Urothelium cell line (cell line): ENCODE results near the gene BRCA1.

Experiments used
- DNase-seq: peaks from one replicate; pipeline ENCODE4 v3.0.0; 2011; ENCODE audit warnings: low spot score, mixed read lengths
- FAIRE-seq: peaks from 2 replicates; lab custom pipeline; 2011; peaks lifted over from hg19 to GRCh38; lab: Jason Lieb, UNC

Gene BRCA1

DNA sequence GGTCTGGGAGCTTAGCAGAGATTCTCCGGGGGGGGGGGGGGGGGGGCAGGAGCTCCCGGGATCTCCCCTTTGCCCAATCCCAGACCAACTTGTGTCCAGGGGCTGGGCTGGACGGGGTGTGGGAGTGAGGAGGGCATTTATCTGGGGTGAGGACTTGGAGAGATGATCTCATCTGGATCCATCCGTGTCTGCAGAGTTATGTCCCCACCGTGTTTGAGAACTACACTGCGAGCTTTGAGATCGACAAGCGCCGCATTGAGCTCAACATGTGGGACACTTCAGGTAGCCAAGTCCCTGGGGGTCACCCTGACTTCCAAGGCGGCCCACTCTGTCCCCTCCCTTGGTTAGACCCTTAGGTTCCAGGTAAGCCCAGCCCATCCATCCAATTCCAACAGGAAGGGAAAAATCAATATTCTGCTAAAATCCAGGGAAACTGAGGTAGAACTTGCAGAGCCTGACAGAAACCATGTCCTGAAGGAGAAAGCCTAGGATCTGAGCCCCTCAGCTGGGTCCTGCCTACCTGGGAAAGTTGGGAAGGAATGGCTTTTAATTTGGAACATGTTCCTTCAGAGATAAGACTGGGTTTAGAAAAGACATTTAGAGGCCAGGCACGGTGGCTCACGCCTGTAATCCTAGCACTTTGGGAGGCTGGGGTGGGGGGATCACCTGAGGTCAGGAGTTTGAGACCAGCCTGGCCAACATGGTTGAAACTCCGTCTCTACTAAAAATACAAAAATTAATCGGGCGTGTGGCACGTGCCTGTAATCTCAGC is 99.2 kb downstream of the BRCA1 start:
- FAIRE-seq (no peak), DNase-seq (no peak)

DNA sequence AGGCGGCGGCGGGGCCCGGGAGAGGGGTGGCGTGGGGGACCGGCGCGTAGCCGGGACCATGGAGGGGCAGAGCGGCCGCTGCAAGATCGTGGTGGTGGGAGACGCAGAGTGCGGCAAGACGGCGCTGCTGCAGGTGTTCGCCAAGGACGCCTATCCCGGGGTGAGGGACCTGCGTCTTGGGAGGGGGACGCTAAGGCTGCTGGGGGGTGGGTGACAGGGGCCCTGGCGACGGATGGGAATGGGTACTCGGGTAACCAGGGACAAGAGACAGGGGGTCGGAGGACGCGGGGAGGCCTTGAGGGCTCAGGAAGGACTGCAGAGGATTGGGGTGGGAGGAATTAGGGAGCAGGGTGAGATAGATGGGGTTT is 99.9 kb downstream of the BRCA1 start:
- DNase-seq (no peak), FAIRE-seq (no peak)

DNA sequence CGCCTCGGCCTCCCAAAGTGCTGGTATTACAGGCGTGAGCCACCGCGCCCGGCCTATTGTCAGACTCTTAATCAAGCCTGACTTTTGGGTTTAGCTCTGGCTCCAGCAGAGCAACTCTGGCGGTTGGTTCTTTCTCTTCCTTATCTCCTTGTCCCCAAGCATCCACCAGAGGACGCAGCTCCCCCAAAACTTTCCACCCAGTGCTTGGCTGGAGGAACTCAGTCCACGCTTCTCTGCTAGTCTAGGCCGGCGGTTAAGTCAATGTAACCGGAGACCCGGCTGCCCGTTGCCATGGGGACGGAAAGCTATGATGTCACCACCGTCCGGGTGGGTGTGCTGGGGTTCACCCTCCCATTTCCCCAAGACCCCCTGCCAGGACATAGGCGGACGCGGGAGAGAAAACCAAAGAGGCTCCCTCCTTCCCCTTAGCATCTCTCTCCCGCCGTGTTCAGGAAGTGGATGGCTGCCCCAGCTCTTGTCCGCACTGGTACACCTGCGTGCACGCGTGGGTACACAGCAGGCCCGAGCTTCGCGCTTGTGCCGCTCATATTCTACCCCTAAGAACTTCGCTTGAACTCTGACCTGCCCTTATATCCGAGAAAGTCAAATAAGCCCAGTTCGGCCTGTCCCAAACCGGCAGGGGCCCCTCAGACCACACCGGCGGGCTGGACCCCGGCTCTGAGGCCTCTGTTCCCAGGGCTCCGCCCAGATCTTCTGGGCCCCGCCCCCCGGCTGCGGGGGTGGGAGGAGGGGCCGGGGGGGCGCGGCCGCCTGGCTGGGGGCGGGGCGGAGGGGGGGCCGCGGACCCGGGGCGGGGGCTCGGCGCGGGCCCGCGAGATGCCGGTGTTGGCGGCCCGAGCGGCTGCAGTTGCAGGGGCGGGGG is 100.5 kb downstream of the BRCA1 start, which contains the start of gene RND2:
TSS of gene RND2 (plus strand) at position 825 of the 883 bp plus-strand sequence. CDS start 117 bp downstream, outside the sequence.
- peak; percentile 82 for DNase-seq
- FAIRE-seq, result no peak

GRCh38 chr17:43021741-43022512 is 103.2 kb downstream of the BRCA1 start, which contains the start of gene VAT1:
VAT1 (minus strand) TSS chr17:43022385; CDS start chr17:43022322, 63 bp downstream.
- FAIRE-seq, result no peak
- DNase-seq, result peak; percentile 92

DNA sequence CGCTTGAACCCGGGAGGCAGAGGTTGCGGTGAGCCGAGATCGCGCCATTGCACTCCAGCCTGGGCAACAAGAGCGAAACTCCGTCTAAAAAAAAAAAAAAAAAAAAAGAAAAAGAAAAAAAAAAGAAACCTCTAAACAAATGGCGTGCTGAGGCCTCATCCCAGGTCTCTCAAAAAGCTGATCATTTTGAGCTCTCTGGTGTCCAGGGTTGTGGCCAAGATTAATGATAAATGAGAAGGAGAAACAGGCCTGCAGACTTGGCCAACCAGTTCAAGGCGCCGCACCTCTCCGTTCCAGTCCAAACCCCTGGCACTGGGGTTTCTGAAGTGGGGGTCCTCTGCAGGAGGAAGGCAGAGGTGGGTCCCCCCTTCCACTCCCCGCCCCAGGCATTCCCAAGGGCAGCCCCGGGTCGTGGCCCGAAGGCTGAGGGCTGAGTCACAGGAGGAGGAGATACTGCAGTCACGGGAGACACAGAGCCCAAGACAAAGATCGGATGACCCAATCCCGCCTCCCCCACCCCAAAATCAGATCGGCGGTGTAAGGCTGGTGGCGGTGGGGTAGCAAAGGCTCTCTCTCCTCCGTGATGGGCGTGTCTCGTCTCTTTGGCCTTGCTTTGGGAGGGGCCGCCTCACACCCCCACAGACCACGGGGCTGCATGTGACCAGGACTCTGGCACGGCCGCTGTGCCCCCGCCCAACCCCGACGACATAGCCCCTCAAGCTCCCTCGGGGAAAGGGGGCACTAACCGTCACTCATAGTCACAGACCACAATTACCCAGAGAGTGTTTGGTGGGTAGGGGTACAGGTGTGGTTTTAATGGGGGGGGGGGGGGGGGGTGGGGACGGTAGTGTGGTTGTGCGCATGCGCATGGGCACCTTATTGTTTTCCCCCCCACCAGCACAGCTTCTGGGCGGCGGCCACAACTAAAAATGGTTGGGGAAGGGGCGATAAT is 104.1 kb downstream of the BRCA1 start:
- FAIRE-seq (peak; percentile 86), DNase-seq (peak; percentile 84)

DNA sequence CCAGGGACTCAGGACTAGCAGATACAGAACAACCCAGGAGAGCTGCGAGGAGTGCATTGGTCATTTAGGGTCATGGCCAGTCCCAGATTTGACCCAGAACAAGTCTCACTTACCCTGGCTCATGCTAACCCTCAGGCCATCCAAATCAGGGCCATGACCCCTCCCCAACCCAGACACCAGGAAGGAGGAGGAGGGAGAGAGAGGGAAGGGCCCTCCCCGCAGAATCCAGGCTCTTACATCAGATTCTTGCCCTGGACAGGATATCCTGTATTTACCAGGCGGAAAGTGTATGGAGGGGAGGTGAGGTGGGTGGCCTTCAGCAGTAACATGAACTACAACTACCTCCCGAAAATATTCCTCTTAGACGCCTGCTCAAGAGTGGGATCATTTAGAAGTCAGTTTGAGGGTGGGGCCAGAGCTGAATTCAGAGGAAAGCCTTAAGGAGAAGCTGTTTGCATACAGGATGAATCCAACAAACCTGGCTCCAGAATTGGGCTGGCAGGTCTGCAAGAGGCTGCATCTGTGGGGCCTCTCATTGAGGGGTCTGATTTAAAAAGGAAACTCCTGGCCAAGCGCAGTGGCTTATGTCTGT is 105.0 kb downstream of the BRCA1 start:
- DNase-seq, result no peak
- no peak for FAIRE-seq

DNA sequence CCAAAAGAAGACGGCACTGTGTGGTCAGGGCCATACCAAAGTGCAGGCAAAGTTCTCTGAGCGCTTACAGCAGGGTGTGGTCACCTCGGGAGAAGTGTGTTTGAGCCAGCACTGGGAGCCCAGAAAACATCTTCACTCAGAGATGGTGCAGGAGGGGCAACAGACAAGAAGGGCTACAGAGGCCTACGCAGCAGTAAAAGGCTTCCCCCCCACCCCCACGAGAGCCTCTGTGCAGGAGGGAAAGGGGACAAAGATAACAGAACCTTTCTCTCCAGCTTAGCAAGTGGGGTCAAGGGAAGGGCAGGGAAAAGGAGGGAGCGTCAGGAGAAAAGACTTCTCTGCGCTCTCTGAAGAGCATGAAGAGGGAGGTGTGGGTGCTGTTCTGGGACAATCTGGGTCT is 105.7 kb downstream of the BRCA1 start:
- DNase-seq (no peak), FAIRE-seq (no peak)

DNA sequence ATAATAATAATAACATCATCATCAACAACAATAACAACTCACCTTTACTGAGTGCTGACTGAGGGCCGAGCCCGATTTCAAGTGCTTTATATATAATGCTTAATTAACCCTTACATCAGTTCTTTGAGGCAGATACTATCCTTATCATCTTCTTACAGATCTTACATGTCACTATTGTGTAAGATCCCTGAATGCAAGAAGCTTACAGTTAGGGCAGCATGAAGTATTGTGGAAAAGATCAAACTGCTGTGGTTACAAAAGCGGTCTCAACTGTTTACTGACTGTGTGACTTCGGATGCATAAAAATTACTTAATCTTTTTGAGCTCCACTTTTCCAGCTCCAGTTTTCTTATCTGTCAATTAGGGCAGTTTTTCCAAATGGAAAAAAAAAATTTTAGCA is 106.2 kb downstream of the BRCA1 start:
- DNase-seq (no peak), FAIRE-seq (no peak)

DNA sequence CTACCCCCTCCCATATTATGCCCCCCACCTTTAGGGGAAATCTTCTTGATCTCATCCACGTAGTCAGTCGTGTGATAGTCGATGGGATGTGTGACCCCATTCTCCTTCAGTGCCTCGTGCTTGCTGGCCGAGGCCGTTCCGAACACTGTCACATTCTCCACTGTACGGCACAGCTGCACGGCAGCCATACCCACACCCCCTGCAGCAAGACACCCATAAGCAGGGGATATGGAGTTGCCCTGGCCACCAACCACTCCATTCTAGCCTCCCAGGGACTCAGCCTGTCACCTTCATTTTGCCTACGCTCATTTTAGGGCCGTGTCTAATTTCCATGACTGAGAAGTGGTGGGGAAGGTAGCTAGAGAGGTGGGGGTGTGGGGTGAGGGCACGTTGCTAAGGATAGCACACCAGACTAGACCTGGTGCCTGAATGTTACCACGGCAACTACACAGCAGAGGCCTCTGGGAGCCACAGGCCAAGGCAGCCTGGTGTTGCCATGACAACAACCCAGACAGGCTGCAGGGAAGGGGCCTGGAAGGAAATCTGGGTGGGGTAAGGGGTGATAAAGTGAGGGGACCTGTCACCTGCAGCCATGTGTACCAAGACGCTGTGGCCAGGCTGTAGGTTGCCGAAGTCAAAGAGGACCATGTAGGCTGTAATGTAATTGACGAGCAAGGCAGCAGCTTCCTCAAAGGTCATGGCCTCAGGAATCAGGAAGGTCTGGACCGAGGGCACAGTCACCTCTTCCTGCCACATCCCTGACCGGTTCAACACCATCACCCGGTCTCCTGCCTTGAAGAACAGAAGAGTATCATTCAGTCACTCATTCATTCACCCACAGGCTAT is 106.9 kb downstream of the BRCA1 start:
- DNase-seq (no peak), FAIRE-seq (peak; percentile 79)

DNA sequence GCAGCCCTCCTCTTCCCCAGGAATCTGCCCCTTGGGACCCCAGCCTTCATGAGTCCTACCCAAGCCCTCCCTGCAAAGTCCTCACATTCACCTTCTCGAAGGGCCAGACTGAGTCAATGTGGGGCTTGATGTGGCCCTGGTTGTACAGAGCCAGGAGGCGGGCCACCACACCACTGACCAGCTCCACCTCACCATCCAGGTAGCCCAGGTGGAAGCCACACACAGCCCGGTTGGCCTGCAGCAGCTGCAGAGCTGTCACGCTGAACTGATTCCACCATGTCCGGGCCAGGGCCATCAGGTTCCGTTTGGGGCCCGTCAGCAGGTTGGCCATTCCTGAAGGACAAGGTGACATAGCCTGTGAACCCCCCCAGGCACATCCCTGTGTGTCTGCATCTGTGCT is 108.9 kb downstream of the BRCA1 start:
- DNase-seq, result no peak
- no peak for FAIRE-seq

GRCh38 chr17:43015579-43015978 is 109.6 kb downstream of the BRCA1 start:
- FAIRE-seq (no peak), DNase-seq (no peak)

DNA sequence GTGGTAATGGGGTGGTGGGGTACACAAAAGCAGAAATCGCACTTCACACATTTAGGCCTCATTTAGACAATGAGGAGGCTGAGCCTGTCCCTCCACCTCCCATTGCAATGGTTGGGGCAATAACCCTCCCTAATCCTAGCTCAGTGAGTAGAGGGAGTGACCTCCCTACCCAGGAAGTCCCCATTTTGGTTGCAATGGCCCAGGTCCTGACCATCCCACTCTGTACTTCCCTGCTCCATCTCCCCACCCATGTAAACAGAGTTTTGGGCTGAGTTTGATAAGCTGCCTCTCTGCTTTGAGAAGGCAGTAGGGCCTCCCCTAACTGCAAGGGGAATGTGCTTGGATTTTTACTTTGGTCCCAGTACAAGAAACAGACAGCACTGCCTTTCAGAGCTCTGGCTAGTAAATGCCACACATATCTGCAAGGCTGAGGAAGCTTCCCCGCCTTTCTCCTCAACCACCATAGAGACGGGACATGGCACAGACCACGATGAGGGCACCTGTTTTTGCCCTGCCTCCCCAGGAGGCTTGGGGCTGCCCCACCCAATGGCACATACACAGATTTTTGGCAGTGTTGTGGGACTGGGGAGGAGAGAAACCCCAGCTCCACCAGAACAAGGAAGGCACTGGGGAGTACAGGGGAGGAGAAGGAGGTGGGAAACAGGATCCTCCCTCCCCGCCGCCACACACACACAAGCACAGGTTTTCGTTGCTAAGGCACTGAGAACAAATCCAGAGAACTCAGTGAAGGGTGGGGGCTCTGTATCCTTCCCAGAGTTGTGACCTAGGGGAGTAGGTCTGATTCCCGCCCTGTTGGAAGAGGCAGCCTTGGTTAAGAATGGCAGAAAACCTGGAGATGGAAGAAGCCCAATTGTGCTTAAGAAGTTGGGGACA is 110.3 kb downstream of the BRCA1 start:
- no peak for FAIRE-seq
- no peak for DNase-seq

DNA sequence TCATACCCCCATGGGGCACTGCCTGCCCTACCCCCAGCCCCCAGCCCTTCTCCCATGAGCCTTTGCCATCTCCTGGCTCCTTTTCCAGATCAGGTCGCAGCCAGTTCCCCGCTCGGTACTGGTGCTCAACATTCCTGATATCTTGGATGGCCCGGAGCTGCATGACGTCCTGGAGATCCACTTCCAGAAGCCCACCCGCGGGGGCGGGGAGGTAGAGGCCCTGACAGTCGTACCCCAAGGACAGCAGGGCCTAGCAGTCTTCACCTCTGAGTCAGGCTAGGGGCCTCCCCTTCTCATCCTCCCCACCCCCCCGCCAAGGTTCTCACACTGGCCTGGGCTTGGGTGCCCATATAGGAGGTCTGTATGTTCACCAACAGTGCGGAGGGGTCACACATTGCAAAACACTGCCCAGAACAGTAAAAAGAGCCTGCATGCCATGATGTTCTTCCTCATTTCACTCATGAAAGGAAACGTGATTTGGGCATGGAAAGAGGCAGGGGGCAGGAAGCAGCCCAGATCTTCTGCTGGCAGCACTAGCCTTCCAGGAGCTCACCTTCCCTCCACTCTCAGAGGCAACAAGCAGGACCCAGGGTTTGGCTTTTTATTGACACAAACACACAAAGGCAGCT is 111.0 kb downstream of the BRCA1 start:
- FAIRE-seq (no peak), DNase-seq (no peak)

DNA sequence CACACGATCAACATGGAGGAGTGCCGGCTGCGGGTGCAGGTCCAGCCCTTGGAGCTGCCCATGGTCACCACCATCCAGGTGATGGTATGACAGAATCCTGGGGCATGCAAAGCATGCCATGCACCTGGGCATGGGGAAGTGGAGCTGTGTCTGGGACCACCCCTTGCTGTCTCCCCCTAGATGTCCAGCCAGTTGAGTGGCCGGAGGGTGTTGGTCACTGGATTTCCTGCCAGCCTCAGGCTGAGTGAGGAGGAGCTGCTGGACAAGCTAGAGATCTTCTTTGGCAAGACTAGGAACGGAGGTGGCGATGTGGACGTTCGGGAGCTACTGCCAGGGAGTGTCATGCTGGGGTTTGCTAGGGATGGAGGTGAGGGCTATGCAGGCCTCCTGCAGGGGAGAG is 111.9 kb downstream of the BRCA1 start:
- DNase-seq, result no peak
- FAIRE-seq, result no peak

DNA sequence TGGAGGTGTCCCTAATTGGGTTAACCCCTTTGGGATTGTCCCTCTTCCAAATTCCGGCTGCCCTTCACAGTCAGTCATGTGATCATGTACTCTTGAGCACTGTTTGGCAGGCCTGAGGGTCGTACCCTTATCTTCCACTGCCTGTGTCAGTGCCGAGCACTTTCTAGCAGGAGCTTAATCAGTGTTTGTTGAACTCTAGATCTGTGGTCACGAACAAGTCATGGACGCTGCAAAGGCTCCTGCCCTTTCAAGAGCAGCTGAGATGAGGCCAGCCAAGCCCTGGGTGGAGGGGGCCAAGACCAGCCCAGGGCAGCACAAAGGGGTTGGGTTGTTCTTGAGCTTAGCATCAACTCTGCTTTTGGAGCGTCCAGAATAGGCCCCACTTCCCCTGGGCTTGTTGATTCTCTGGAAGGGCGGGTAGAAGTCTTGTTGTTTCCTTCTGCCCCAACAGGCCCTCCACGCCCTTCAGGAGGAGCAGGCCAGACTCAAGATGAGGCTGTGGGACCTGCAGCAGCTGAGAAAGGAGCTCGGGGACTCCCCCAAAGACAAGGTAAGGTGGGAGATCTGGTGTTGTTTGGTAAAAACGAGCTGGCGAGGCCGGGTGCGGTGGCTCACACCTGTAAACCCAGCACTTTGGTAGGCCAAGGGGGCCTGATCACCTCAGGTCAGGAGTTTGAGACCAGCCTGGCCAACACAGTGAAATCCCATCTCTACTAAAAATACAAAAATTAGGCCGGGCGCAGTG is 113.3 kb downstream of the BRCA1 start:
- FAIRE-seq, result no peak

GRCh38 chr17:43010667-43011308 is 114.4 kb downstream of the BRCA1 start:
- FAIRE-seq, result no peak
- peak; percentile 33 for DNase-seq

More for the DNA sequence above, 113.3 kb downstream of the BRCA1 start:
- DNase-seq, result no peak
